Measurements from ENCODE around the gene APBB2.
"Not testable (repeated sequence)": the region's sequence is repeated elsewhere in the genome, so short reads cannot be mapped to it uniquely, and the experiment has no call there.

The APBB2 gene

DNA sequence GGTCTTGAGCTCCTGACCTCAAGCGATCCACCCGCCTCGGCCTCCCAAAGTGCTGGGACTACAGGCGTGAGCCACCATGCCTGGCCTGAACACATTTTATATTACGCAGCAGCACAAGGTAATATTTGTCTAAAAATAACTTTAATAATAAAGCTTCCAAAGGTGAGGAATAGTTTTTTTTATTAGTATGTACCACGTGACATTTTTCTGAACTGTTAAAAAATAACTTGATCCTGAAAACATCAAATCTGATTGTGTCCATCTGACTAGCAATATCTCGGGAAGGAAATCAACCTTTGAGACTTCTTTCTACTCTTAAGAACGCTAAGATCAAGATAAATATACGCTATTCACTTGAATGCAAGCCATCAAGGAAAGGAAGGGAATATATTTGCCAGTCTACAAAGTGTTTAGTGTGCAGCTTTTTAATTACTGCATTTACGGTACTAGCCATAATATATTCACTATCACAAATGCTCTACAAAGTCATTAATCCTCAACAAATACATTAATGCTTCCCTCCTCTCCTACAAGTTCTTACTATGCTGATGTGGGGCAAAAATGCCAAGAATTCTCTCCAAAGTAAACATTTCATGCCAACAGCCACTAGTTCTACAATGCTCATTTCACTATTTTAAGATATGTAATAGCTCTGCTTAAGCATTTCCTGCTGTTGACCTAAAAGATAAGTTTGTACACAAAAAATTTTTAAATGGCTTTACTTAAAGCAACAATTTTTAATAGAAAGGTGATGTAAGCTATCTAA is 143.6 kb downstream of the APBB2 start:
- no peak for DNase-seq (ENCODE audit: insufficient read length, low spot score)
- no peak for FAIRE-seq

- no peak for DNase-seq (ENCODE audit: insufficient read length, low spot score)
- FAIRE-seq, result no peak
These were observed 144.5 kb downstream of the APBB2 start for GRCh38 chr4:41069838-41070237.

DNA sequence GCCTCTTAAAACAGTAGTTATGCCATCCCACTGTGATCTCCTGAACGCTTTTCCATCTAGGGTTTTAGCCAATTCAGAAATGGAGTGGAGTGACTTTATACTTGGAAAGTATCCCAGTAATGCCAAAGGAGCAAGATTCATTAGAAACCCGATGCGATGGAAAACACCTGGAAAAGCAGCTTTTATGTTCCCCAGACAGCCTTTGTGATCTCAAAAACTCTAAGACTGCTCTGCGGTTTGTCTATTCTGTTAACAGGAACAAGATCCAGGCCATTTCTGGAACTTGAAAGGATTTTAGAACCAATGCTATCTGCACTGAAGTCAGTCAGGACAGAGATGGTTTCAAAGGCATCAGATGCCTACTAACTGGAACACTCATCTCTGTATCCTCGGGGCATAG is 145.1 kb downstream of the APBB2 start:
- no peak for DNase-seq (ENCODE audit: insufficient read length, low spot score)
- no peak for FAIRE-seq

- no peak for DNase-seq (ENCODE audit: insufficient read length, low spot score)
- FAIRE-seq, result no peak
These were observed 147.0 kb downstream of the APBB2 start for GRCh38 chr4:41067369-41067768.

- FAIRE-seq (no peak), DNase-seq (ENCODE audit: insufficient read length, low spot score) (no peak)
These were observed 148.3 kb downstream of the APBB2 start for GRCh38 chr4:41066049-41066448.

DNA sequence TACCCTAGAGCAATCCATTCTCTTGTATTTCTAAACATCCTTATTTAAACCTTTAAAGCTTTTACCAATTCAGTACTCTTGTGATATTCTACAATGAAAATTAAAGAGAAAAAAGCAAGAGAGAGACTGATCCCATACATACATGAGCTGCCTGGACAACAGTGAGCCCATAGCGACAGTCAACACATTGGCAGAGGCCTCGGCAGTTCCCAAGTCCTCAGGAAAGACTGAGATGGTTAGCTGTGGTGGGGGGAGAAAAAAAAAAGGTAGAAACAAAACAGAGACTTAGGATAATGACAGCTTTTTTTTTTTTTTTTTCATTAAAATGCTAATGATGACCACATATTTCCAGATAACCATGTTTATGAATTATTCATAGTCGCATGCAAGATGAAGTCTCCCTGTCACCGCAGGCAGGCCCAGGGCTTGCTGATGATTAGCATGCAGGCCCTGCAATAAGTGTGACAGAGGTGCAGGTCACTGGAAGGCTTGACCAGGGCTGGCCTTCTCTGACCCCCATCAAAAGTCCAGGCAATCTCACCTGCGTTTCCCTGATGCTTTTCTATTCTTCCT is 148.8 kb downstream of the APBB2 start:
- FAIRE-seq (no peak), DNase-seq (ENCODE audit: insufficient read length, low spot score) (no peak)

- DNase-seq (ENCODE audit: insufficient read length, low spot score) (no peak), FAIRE-seq (no peak)
These were observed 149.4 kb downstream of the APBB2 start for GRCh38 chr4:41064953-41065352.

GRCh38 chr4:41061482-41062185 is 152.7 kb downstream of the APBB2 start:
- DNase-seq (ENCODE audit: insufficient read length, low spot score) (no peak), FAIRE-seq (no peak)

GRCh38 chr4:41060352-41061334 is 153.7 kb downstream of the APBB2 start:
- FAIRE-seq (no peak), DNase-seq (ENCODE audit: insufficient read length, low spot score) (no peak)

- not testable (repeated sequence) for DNase-seq (ENCODE audit: insufficient read length, low spot score); FAIRE-seq
These were observed 154.9 kb downstream of the APBB2 start for GRCh38 chr4:41059411-41059810.

DNA sequence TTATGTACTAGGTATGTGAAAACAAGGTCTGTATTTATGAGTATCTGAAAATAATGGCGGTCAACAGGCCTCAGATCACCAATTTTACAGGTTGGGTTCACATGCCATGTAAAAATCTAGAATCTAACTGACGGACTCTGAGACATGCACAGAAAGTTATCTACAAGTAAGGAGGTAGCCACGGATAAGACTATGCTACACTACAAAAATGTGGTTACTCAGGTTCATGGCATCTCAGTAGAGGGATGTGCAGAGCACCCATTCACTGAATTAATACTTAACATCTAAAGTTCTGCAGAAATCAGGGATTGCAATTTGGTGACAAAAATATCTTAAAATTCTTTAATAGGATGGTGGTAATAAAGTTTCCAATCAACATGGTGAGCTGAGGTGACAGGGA is 155.9 kb downstream of the APBB2 start:
- DNase-seq (ENCODE audit: insufficient read length, low spot score), result no peak
- no peak for FAIRE-seq

DNA sequence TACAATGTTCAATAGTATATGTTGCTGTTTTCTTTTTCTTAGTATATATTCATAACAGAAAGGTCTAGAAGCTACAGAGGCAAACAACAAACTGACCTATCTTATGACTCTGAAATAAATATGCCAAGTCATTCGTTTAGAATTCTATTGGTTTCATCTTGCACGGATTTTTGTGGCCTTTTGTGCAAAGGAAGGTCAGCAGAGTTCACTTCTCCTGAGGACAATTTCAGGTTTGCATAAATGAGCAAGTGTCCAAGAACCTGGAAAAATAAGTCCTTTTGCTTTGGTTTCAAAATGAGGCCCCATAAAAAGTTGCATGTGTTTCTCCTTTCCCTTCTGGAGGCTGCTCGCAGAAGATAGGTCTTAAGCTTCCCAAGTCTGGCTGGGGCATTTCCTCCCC is 156.9 kb downstream of the APBB2 start:
- no peak for FAIRE-seq
- no peak for DNase-seq (ENCODE audit: insufficient read length, low spot score)

DNA sequence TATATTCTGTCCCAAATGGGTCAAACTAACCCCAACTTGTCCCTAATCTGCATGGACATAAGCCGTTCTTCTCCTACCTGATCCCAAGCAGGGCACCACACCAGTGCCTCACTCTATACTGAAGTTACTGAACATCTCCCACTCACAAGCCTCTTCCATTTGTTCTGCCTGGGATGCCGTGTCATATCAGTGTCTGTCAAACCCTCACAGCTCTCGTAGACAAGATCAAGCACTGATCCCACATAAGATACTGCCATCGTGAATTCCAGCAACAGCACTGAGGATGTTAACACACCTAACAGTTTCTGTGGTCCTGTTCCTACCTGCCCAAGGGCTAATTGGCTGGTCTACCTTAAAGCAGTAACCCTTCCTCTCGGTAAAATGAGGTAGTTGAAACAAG is 162.1 kb downstream of the APBB2 start:
- DNase-seq (ENCODE audit: insufficient read length, low spot score) (no peak), FAIRE-seq (no peak)

- DNase-seq (ENCODE audit: insufficient read length, low spot score) (no peak), FAIRE-seq (no peak)
These were observed 163.2 kb downstream of the APBB2 start for GRCh38 chr4:41050880-41051775.

- FAIRE-seq (no peak), DNase-seq (ENCODE audit: insufficient read length, low spot score) (no peak)
These were observed 164.2 kb downstream of the APBB2 start for GRCh38 chr4:41050116-41050515.

GRCh38 chr4:41049176-41049575 is 165.2 kb downstream of the APBB2 start:
- DNase-seq (ENCODE audit: insufficient read length, low spot score); FAIRE-seq: not testable (repeated sequence)

DNA sequence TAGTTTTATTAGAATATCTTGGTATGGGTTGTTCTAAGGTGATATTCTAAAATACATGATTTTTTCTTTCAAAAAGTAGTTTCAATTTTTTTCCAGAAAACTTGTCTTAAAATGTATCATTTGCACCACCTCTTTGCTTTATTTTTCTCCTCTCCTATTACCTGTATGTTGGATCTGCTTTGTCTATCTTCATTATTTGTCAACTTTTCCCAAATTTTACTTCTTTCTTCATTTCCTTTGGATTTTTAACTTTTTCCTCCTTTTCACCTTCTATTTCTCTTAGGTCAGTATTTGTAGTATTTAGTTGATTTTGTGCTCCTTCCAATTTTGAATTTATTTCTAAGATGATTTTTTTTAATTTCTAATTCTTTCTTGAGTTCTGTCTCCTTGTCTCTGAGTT is 169.6 kb downstream of the APBB2 start:
- no peak for FAIRE-seq
- no peak for DNase-seq (ENCODE audit: insufficient read length, low spot score)

DNA sequence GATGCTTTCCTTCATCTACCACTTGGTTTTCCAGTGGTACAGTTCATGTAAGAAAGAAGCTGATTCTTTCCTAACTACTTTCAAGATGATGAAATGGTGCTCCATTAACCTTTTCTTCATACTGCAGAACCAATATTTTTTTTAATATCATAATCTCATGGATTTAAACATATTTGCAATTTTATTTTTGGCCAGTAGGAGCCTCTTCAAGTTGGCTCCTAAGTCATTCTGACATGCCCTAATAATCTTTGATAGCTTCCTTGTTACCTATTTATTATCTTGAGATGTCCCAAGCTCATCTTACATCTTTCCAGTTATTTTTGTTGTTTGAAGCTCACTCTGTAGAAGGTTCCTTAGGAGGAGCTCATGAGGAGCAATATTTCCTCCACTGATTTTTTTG is 170.2 kb downstream of the APBB2 start:
- FAIRE-seq, result no peak
- no peak for DNase-seq (ENCODE audit: insufficient read length, low spot score)

GRCh38 chr4:41043465-41043864 is 170.9 kb downstream of the APBB2 start:
- no peak for DNase-seq (ENCODE audit: insufficient read length, low spot score)
- no peak for FAIRE-seq

GRCh38 chr4:41041551-41041950 is 172.8 kb downstream of the APBB2 start:
- FAIRE-seq, result no peak
- DNase-seq (ENCODE audit: insufficient read length, low spot score), result no peak

Data from GM19239 (cell line).